NCI-H2107 (cell line): ENCODE measurements around the gene ARIH1.
"Not testable (repeated sequence)": the region's sequence is repeated elsewhere in the genome, so short reads cannot be mapped to it uniquely, and the experiment has no call there.

ENCODE experiments used
- DNase-seq: peaks from one replicate; lab custom pipeline; 2025; lab: John Stamatoyannopoulos, UW

Gene ARIH1

DNA sequence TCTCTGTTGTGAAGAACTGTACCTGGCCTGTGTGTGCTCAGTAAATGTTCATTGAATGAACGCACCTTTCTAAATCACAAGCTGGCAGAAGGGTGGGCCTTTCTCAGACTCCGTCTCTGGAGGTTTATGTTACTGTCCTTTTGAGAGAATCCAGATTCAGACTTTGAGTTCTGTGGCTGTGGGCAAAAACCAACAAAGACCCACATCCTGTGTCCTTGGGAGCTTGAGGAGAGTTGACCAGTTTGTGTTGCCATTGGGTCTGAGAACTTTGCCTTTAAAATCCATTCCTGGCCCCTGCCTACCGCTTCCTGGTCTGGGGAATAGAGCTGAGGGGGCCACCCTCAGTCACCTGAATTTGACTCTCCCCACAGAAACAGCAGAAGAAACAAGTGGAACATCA lies 134.0 kb downstream of the ARIH1 start:
- DNase-seq: not testable (repeated sequence)

DNA sequence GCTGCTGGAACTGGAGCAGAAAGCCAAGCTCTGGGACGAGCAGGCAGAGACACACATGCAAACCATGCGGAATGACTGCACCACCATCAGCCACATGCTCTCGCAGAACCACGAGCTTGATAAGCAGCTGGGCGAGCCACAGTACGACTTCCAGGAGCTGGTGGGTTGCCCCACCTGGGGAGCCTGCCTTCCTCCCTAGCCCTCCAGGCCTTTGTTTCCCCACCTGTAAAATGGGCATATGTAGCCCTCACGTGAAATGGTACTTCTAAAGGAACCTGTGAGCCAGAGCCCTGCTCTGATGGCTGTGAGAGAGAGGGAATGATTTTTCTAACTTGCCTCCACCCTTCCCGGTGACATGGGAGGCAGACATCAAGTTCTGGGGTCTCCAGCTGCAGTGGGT lies 135.7 kb downstream of the ARIH1 start:
- DNase-seq: no peak

DNA sequence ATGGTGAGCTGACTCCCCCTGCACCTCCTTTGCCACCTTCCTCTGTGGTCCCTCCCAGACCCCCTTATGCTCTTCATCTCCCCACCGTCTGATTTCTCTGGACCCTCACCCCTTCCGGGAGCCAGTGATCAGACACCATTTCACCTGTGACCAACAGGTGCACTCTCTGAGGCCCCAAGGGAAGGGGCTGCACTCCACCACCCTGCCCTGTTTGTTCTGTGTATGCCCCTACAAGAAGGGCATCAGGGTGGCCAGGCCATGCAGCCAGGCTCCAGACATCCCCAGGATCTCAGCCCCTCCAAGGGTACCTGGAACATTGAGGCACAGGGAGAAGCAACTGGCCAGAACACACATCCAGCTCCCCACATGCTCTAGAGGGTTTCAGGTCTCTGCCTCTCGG lies 138.2 kb downstream of the ARIH1 start:
- not testable (repeated sequence) for DNase-seq

DNA sequence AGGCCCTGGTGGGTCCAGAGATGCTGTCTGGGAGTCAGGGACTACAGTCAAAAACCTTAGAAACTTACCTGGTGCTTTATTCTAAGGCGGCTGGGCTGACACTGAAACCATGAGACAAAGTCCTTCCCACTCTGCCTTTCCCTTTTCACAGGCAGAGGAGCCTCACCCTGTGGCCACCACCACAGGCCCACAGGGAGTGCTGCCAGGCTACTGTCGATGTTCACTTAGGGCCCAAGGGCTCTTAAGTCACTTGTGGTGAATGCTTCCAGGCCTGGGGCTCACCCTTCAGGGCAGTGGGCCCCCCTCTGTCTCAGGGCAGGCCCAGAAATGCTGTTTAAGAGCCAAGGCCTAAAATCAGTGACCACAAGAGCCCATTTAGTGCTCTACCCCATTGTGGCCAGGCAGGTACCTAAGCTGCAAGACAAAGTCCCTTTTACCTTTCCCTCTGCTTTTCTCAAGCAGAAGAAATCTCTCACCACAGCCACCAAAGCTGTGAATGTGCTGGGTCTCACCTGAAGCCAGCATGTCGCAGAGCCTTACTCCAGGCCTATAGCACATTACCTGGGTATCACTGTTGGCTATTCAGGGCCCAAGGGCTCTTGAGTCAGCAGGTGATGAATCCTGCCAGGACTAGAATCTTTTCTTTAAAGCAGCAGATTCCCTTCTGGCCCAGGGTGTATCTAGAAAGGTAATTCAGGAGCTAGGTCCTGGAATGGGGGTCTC lies 140.8 kb downstream of the ARIH1 start:
- no peak for DNase-seq

DNA sequence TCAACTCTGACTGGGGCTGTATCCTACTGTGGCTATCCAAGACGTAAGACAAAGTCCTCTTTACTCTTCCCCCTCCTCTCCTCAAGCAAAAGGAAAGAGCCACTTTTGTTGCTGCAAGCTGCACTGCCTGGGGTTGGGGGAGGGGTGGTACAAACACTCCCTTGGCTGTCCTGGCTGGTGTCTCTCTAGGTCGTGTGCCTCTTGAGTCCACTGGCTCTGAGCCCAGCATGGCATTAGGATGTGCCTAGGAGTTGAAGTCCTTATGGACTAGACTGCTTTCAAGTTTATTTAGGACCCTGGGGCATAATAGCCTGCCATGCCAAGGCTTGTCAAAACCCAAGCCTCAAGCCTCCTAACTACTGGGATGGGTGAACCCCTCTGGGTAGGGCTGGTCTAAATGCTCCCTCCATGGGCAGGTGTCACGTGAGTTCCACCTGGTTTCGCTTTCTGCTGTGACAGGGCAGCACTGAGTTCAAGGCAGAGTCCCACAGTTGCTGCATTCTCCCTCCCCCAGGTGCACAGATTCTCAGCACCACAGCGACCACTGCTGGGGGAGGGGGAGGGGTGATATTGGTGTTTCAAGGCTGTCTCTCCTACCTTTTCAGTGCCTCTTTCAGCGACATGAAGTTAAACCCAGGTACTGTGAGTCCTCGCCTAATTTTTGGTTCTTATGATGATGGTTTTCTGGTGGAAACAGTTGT lies 141.6 kb downstream of the ARIH1 start:
- DNase-seq: not testable (repeated sequence)

DNA sequence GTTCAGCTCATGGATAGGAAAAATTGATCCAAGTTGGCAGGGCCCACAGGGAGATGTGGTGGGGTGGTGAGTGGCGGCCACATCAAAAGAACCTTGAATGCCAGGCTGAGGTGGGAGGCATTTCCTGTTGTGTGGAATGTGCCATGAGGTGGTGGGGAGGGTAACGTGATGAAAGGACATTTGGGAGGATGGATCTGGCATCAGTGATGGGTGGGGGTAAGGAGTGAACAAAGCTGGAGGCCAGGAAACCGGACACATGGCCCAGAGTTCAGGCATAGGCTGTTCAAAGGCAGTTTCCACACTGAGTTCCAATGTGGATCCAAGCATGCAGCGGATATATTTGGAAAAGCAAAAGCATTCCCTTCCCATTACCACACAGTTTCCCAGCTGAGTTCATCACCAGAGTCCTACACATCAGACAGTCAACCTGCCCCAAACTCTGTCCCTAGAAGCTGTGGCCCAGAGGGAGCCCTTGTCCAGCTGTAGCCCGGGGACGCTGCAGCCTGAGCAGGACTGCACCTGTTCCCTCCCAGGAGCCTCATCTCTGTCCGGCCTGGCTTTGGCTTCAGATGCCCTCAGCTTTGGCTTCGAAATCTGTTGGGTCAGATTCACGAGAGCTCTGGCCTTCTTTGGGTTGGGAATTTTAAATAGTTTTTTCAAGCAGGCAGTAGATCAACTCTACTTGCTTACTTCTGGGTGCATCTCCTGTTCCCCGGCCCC lies 142.5 kb downstream of the ARIH1 start:
- no peak for DNase-seq

DNA sequence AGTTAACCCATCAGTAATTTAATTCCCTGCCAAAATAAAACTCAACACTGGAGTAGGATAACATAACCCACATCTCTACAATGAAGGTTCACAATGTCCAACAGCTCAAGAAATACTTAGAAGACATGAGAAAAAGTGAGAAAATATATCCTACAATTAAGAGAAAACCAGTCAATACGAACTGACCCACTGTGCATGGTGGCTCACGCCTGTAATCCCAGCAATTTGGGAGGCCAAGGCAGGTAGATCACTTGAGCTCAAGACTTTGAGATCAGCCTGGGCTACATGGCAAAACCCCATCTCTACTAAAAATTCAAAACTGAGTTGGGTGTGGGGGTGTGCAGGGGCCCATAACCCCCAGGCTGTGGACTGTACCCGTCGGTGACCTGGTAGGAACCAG lies 149.7 kb downstream of the ARIH1 start:
- not testable (repeated sequence) for DNase-seq

DNA sequence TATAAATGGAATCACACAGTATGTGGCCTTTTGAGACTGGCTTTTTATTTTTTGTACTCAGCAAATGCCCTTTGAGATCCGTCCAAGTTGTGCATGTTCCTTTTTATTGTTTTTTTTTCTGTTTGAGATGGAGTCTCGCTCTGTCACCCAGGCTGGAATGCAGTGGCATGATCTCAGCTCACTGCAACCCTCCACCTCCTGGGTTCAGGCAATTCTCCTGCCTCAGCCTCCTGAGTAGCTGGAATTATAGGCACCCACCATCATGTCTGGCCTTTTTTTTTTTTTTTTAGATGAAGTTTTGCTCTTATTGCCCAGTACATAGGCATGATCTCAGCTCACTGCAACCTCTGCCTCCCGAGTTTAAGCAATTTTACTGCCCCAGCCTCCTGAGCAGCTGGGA lies 152.0 kb downstream of the ARIH1 start:
- not testable (repeated sequence) for DNase-seq

DNA sequence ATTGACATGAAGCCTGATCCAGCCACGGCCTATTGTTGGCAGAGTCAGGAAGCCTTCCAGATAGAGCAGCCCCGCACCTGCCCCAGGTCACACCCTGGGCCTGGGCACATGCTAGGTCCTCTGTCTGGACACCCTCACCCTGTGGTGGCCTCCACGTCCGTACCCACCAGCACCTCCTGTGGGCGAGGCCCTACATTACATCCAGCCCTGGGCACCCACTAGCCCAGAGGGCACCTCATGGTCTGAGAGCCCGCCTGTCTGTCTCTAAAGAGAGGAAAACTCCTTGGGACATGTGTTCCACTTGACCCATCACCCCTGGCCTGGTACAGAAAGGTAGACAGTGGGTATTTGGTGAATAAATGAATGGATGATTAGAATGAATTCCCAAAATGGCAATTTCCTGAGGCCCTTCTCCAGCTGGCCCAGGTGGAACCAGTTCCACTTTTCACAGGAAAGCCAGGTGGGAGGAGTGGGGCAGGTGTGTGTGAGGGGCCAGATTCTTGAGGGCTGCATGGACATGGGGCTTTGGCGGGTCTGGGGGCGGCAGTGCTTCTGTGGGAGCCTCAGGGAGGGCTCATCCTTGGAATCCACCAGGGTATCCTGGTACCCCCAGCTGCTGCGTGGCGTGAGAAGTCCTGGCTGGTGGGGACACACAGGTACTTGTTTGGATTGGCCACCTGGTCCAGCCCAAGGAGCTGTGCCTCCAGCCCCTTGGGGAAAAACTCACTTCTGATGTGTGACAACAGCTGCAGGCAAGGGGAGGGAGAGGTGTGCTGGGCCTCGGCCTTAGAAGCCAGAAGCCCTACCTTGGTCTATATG lies 154.3 kb downstream of the ARIH1 start:
- DNase-seq: not testable (repeated sequence)

DNA sequence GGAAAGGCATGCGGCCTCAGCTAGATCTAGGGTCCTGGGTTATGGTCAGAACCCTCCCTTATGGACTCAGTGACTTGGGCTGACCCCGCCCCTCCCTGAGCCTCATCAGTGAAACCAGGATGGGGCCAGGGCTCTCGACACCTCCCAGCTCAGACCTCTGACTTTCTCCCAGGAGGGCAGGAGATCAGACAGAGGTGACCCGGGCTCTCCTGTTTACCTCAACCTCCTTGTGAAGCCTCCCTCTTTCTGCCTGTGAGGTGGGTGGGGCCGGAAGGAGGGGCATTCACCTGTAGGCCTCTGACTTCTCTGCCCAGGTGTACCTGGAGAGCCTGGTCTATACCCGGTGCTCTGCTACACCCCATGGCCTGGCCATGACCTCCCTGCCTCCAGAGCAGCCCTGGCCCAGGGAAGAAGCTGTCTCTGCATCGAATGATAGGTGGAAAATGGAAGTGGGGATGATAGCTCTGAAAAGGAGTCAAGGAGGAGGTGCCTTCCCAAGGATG lies 155.0 kb downstream of the ARIH1 start:
- DNase-seq: not testable (repeated sequence)

DNA sequence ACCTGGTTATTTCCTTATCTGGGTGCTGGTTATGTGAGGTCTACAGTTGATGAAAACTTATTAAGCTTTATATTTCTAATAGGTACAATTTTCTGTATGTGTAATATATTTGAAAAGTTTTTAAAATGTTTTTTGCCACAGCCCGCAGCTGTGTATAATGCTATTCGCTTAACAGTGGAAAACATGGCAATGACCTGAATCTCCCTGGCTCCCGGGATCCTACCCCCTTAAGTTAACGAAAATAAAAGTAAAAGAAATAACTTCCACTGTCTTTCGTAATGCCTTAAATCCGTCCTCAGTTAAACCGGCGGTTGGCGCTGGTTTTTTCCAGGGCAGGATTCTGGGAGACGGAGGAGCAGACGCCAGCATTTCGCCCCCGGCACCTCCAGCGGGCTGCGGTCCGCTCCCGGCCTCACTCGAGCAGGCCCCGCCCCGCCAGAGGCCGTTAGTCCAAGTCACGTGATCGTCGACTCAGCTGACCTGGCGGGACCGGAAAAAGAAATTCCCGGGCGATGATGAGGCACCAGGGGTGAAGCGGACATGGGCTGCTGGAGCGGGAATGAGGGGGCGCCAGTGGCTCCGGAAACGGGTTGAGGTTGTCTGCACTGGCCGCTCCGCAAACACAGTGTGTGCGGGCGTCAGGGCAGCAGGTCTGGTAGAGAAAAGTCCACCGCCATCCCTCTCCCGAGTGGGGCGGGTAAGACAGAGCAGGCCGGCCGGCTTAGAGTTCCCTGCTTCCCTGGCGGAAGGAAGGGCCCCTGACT lies 162.6 kb downstream of the ARIH1 start:
- not testable (repeated sequence) for DNase-seq

DNA sequence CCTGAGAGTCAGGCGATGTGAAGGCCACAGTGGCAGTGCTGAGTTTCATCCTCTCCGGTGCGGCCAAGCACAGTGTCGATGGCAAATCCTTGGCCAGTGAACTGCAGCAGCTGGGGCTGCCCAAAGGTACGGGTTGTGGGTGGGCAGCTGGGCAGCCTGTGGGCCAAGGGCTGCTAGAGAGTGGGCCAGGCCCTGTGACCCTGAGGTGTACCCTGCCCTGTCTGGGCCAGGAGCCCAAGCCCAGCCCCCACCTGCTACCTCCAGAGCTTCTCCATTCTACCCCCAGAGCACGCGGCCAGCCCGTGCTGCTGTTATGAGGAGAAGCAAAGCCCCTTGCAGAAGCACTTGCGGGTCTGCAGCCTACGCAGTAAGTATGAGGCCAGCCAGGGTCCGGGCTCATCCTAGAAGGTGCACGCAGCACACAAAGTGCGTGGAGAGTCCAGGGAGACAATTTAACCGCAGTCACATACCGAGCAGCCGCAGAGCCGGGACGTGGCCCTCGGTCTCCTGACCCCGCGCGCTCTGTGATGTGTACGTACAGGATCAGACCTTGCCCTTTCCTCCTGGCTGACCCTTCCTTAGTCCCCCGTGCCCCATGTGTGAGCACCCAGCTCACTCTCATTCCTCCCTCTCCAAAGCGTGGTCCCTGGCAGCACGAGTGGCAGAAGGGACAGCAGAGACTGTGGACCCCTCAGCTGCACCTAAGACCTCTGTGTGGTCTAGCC lies 165.8 kb downstream of the ARIH1 start:
- not testable (repeated sequence) for DNase-seq

DNA sequence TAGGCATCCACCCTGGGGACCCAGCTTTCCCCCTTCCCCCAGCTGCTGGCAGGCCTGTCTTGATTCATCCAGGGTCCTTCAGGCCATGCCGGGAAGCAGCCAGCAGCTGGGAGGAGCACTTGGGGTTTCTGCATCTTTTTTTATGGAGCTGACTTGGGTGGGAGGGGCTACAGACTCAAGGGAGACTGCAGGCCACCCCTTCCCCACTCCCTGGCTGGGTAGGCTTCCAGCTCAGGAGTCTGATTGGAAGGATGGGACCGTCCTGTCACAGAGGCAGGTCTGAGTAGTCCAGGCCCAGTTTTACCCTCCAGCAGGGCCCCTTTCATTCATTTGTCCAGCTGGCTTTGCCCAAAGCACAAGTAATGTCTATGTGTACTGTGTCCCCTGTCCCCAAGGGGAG lies 168.1 kb downstream of the ARIH1 start:
- not testable (repeated sequence) for DNase-seq

DNA sequence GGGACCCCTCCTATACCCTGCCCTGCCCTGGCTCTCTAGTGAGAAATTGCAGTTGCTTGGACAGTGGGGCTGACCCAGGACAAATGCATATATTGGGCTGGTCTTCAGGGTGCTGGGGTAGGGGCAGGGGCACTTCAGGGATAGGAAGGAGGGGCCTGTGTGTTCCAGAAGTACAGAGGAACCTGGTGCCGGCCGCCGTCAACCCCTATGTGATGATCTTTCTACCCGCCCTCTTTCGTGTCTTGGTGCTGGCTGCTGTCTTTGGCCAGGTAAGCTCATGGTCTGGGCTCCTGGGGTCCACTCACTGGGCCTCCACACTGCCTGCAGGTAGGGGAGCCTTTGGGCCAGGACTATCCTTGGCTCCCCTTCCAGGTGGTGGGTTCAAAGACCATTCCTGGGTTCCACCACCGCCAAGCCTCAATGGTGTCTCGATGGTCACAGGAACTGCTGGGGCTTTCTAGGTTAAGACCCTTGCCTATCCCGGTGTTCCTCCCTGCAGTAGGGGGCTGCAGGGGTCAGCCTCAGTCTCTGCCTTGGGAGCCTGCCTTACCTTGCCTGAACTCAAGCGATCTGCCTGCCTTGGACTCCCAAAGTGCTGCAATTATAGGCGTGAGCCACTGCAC lies 174.6 kb downstream of the ARIH1 start:
- not testable (repeated sequence) for DNase-seq
